KMS-11 (cell line): Measurements from ENCODE around the gene ANKLE2.

Source experiments
- H2AFZ ChIP-seq: fragments of 200-600 bp; sonication (generic); 2 replicates; pipeline ENCODE4 v1.6.1; 2016; ENCODE audit warnings: antibody characterized with exemption, mixed run types, low read depth
- H3K27ac ChIP-seq: fragments of 200-600 bp; sonication (generic); 2 replicates; pipeline ENCODE4 v1.6.1; 2016; ENCODE audit warnings: mild to moderate bottlenecking, mixed run types
- H3K27me3 ChIP-seq: fragments of 200-600 bp; sonication (generic); 2 replicates; pipeline ENCODE4 v1.6.1; 2017; ENCODE audit warnings: mild to moderate bottlenecking, low read depth, mixed run types, moderate library complexity; ENCODE audit not compliant: insufficient read depth
- H3K36me3 ChIP-seq: fragments of 200-600 bp; sonication (generic); 2 replicates; pipeline ENCODE4 v1.6.1; 2017; ENCODE audit warnings: mild to moderate bottlenecking, mixed run types; ENCODE audit not compliant: insufficient read depth
- H3K4me1 ChIP-seq: fragments of 200-600 bp; sonication (generic); 2 replicates; pipeline ENCODE4 v1.6.1; 2016; ENCODE audit warnings: mild to moderate bottlenecking, low read depth, mixed run types; ENCODE audit not compliant: poor library complexity, severe bottlenecking
- H3K4me2 ChIP-seq: fragments of 200-600 bp; sonication (generic); 2 replicates; pipeline ENCODE4 v1.7.0; 2016; ENCODE audit warnings: mild to moderate bottlenecking, mixed run types
- H3K4me3 ChIP-seq: fragments of 200-600 bp; sonication (generic); IDR thresholded peaks from 2 replicates; pipeline ENCODE4 v1.6.1; 2017; ENCODE audit warnings: low read depth, low read length, mixed read lengths; ENCODE audit not compliant: insufficient read depth
- H3K79me2 ChIP-seq: fragments of 200-600 bp; sonication (generic); 2 replicates; pipeline ENCODE4 v1.6.1; 2016; ENCODE audit warnings: low read depth, mixed run types; ENCODE audit not compliant: insufficient read depth
- H3K9ac ChIP-seq: fragments of 200-600 bp; sonication (generic); 2 replicates; pipeline ENCODE4 v1.6.1; 2016; ENCODE audit warnings: mild to moderate bottlenecking, mixed run types
- H4K20me1 ChIP-seq: fragments of 200-600 bp; sonication (generic); 2 replicates; pipeline ENCODE4 v1.6.1; 2016; ENCODE audit warnings: mild to moderate bottlenecking, mixed run types; ENCODE audit not compliant: insufficient read depth
- TF ChIP-seq, protein P1 (sequence below): fragments of 200-600 bp; sonication (generic); conservative IDR thresholded peaks from 2 replicates; pipeline ENCODE4 v1.6.1; 2017; ENCODE audit warnings: low read depth, mild to moderate bottlenecking, antibody characterized with exemption, low read length, moderate library complexity, mixed read lengths

The ANKLE2 gene

DNA sequence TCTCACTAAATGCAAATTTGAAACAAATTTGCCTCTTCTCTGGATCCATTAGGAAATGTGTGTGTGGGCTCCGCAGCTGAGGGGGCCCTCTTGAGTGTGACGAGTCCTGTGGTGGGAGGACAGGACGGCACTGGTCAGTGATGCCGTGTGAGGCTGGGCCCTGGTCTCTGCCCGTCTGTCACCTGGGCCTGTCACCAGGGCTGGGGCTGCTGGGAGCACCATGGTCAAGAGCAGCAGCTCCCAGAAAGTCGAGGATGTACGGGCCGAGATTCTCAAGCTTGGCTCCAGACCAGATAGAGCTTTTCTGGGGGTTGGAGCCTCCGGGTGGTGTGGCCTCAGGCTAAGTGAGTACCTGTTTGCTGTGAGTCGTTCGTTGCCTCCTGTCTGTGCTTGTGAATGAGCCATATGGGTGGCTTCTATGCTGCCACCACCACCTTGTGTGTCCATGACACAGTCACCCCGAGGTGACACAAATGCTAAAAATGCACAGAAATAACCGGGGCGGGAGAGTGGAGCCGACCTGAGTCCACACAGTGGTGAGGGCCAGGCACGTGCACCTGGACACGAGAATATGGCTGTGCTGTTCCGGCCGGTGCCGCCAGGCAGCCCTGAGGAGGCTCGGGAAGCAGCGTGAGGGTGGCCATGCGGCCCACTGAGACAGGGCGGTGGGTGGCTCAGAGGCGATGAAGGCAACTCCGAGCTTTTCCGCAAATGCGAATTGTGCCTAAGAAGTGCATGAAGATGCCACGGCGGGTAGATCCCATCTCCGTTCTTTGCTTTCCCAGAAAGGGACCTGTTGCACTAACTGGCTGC lies 42.3 kb downstream of the ANKLE2 start:
- no peak overlapping the region for H3K4me2 ChIP-seq
- no peaks in the 10 kb centered on the region for H3K4me1 ChIP-seq
- H3K79me2 ChIP-seq: peaks cover 5% of the 10 kb centered on the region; the same call in 1 of the 2 replicates
- no peak overlapping the region for H2AFZ ChIP-seq
- TF ChIP-seq, protein P1, sequence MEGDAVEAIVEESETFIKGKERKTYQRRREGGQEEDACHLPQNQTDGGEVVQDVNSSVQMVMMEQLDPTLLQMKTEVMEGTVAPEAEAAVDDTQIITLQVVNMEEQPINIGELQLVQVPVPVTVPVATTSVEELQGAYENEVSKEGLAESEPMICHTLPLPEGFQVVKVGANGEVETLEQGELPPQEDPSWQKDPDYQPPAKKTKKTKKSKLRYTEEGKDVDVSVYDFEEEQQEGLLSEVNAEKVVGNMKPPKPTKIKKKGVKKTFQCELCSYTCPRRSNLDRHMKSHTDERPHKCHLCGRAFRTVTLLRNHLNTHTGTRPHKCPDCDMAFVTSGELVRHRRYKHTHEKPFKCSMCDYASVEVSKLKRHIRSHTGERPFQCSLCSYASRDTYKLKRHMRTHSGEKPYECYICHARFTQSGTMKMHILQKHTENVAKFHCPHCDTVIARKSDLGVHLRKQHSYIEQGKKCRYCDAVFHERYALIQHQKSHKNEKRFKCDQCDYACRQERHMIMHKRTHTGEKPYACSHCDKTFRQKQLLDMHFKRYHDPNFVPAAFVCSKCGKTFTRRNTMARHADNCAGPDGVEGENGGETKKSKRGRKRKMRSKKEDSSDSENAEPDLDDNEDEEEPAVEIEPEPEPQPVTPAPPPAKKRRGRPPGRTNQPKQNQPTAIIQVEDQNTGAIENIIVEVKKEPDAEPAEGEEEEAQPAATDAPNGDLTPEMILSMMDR: no peak
- no peak overlapping the region for H3K27ac ChIP-seq
- no peak overlapping the region for H3K9ac ChIP-seq
- H3K36me3 ChIP-seq: no peaks in the 10 kb centered on the region
- H3K27me3 ChIP-seq: no peaks in the 10 kb centered on the region
- H4K20me1 ChIP-seq: no peaks in the 10 kb centered on the region
- no peak overlapping the region for H3K4me3 ChIP-seq

DNA sequence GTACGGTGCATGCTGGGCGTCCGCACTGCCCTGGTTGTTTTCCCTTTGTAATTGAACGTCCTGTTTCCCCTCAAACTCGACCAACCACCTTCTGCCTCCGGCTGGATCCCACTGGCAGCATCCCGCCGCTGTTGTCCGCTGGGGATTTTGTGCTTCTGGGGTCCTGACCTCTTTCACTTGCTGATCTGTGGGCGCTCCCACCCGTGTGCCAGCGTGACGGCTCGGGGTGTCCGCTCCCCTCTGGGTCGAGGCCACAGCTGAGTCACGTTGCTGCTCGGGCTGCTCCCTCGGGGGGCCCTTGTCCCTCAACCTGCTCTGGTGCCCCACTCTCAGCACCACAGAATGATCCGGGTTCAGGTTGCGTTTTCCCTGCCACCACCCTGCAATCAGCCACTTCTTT lies 43.0 kb downstream of the ANKLE2 start:
- Histone ChIP-seq H3K36me3 (no peaks in the 10 kb centered on the region), H3K79me2 (peaks cover 12% of the 10 kb centered on the region; the same call in 1 of the 2 replicates), H3K27me3 (no peaks in the 10 kb centered on the region), H2AFZ (no peak overlapping the region), H4K20me1 (no peaks in the 10 kb centered on the region), H3K4me3 (no peak overlapping the region), H3K4me2 (no peak overlapping the region), H3K27ac (no peak overlapping the region), H3K9ac (no peak overlapping the region), H3K4me1 (no peaks in the 10 kb centered on the region)
- TF ChIP-seq, protein P1: no peak

DNA sequence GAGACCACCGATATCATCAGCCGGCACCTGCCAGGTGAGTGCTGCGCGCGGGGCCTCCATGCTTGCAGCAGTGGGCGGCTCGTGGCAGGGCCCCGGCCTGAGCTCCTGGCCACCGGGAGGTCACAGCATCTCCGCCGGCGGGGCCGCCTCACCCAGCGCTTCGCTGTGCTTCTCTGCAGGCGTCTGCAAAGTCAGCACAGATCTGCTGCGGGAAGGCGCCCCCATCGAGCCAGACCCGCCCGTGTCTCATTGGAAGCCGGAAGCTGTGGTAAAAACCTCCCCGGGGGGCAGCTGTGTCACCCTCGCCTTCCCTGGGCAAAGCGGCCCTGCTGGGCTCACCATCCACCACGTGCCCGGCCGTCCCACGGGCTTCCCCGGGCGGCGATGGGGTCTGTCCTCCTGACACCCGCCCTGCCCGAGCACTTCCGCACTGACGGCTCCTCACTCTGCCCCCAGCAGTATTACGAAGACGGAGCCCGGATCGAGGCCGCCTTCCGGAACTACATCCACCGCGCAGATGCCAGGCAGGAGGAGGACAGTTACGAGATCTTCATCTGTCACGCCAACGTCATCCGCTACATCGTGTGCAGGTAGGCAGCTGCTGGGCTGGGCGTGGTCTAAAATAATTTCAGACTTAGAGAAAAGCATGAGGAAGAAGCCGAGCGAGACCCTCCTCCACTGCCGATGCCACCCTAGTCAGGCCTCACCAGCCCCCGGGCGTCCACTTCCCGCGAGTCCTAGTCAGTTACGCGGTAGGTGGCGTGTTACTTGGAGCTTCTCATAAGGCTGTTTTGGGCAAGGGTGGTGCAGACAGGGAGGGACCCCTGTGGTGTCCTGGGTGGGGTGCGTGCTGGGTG lies 43.9 kb downstream of the ANKLE2 start:
- H3K27me3 ChIP-seq: no peaks in the 10 kb centered on the region
- peaks cover 20% of the 10 kb centered on the region for H3K79me2 ChIP-seq
- H4K20me1 ChIP-seq: no peaks in the 10 kb centered on the region
- H3K9ac ChIP-seq: no peak overlapping the region
- no peak overlapping the region for H3K4me3 ChIP-seq
- no peak overlapping the region for H3K4me2 ChIP-seq
- no peak overlapping the region for H2AFZ ChIP-seq
- no peaks in the 10 kb centered on the region for H3K4me1 ChIP-seq
- no peak overlapping the region for H3K27ac ChIP-seq
- TF ChIP-seq, protein P1: no peak
- H3K36me3 ChIP-seq: no peaks in the 10 kb centered on the region

DNA sequence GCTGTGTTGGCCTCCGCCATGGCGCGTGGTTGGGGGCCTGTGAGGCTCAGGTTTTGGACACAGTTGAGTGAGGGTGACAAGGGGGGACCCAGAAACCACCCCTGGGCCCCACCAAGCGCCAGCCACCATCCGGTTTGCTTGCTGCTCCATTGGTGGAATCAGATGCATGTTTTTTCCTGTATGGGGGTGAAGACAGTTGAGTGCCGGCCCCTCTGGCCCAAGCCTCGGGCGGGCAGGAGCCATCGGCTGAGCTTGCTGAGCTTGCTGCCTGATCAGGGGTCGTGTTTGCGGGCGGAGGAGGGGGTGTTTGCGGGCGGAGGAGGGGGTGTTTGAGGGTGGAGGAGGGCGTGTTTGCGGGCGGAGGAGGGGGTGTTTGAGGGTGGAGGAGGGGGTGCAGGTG lies 44.6 kb downstream of the ANKLE2 start:
- Histone ChIP-seq H3K79me2 (peaks cover 28% of the 10 kb centered on the region), H3K4me2 (no peak overlapping the region), H2AFZ (no peak overlapping the region), H3K4me1 (no peaks in the 10 kb centered on the region), H3K36me3 (no peaks in the 10 kb centered on the region), H4K20me1 (no peaks in the 10 kb centered on the region), H3K27ac (no peak overlapping the region), H3K4me3 (no peak overlapping the region), H3K9ac (no peak overlapping the region), H3K27me3 (no peaks in the 10 kb centered on the region)
- TF ChIP-seq, protein P1: no peak
